HEK293T (cell line): ENCODE data around the gene ARHGAP20.

Source experiments
- CTCF ChIA-PET: fragments of 350-600 bp; formaldehyde crosslinking; extraction: SDS; loops from one replicate; lab custom pipeline; 2021; ENCODE audit warnings: antibody characterized with exemption, inconsistent platforms; lab: Yijun Ruan, JAX
- POLR2A ChIA-PET: fragments of 350-600 bp; formaldehyde crosslinking; extraction: SDS; loops from one replicate; lab custom pipeline; 2020; ENCODE audit warnings: antibody characterized with exemption, inconsistent platforms; lab: Yijun Ruan, JAX
- DNase-seq: peaks from one replicate; pipeline ENCODE4 v3.0.0; 2012; ENCODE audit warnings: mixed read lengths; ENCODE audit errors: extremely low spot score
- ELF4 ChIP-seq: fragments of 450-650 bp; IDR thresholded peaks from 2 replicates; pipeline ENCODE4 v1.6.1; 2017; ENCODE audit warnings: antibody characterized with exemption
- SUZ12 ChIP-seq: fragments of 450-650 bp; IDR thresholded peaks from 2 replicates; pipeline ENCODE4 v1.6.1; 2016; ENCODE audit warnings: mild to moderate bottlenecking

Gene ARHGAP20

GRCh38 chr11:110527146-110527545 is 185.1 kb downstream of the ARHGAP20 start:
- CTCF ChIA-PET: no interaction called here
- POLR2A ChIA-PET: no interaction called here
- TF ChIP-seq SUZ12 (no peak), ELF4 (no peak)
- DNase-seq: no peak
